Keratinocyte (primary cell): Measurements from ENCODE around the gene AVPR2.

Experiments used
- CTCF ChIP-seq, 3 experiments: IDR thresholded peaks in 1 of 3; conservative IDR thresholded peaks in 1 of 3; optimal IDR thresholded peaks in 1 of 3; 2 replicates in 2 of 3; 3 replicates in 1 of 3; pipeline versions ENCODE3 to v1.5.1; 2011; ENCODE audit warnings: low read length in 3 of 3, mild to moderate bottlenecking in 3 of 3, moderate library complexity in 2 of 3, control low read depth in 1 of 3, inconsistent platforms in 1 of 3; ENCODE audit not compliant: insufficient read depth in 2 of 3; ENCODE audit errors: extremely low read depth in 1 of 3
- EZH2 ChIP-seq: IDR thresholded peaks from one replicate; pipeline ENCODE4 v1.6.1; 2012; ENCODE audit warnings: inconsistent platforms, mild to moderate bottlenecking, low read length, moderate library complexity

- TF ChIP-seq CTCF (optimal IDR thresholded peaks at IDR 0.05 in 1 of 3, IDR thresholded peaks at IDR 0.05 in 1 of 3, conservative IDR thresholded peaks at IDR 0.05 in 1 of 3; ENCODE audit: extremely low read depth in 1 of 3, insufficient read depth in 2 of 3, low read length in 3 of 3): no peak
- TF ChIP-seq EZH2: no peak
These were observed 35.6 kb upstream of the AVPR2 start for GRCh38 chrX:153868576-153869472.
